Hepatocyte (in vitro differentiated cells): ENCODE results near the gene ANKRD66. TPM values are rescaled to one million over a fixed set of nuclear protein-coding genes. Genes with fewer than 3 reads are reported as not detected.

ENCODE experiments used
- DNase-seq: peaks from one replicate; pipeline ENCODE4 v3.0.0-alpha.2; 2016; ENCODE audit warnings: low spot score
- H2AFZ ChIP-seq: fragments of 200-600 bp; sonication (generic); 2 replicates; pipeline ENCODE4 v1.6.0; 2016; ENCODE audit warnings: antibody characterized with exemption, mild to moderate bottlenecking
- H3K27ac ChIP-seq: fragments of 200-600 bp; sonication (generic); 2 replicates; pipeline ENCODE4 v1.5.1; 2016; ENCODE audit warnings: mild to moderate bottlenecking
- H3K27me3 ChIP-seq: fragments of 200-600 bp; sonication (generic); 2 replicates; pipeline ENCODE4 v1.6.1; 2016
- H3K36me3 ChIP-seq: fragments of 200-600 bp; sonication (generic); replicated peaks from 2 replicates; pipeline ENCODE4 v1.5.1; 2016; ENCODE audit warnings: low read depth; ENCODE audit not compliant: insufficient read depth
- H3K4me1 ChIP-seq: fragments of 200-600 bp; sonication (generic); 2 replicates; pipeline ENCODE4 v1.5.1; 2016; ENCODE audit warnings: mild to moderate bottlenecking, moderate library complexity; ENCODE audit not compliant: insufficient read depth
- H3K4me2 ChIP-seq: fragments of 200-600 bp; sonication (generic); 2 replicates; pipeline ENCODE4 v1.6.0; 2016
- H3K4me3 ChIP-seq: fragments of 200-600 bp; sonication (generic); 2 replicates; pipeline ENCODE4 v1.5.1; 2016; ENCODE audit warnings: mild to moderate bottlenecking
- H3K79me2 ChIP-seq: fragments of 200-600 bp; sonication (generic); 2 replicates; pipeline ENCODE4 v1.6.0; 2017; ENCODE audit warnings: mild to moderate bottlenecking
- H3K9me2 ChIP-seq: fragments of 200-600 bp; sonication (generic); replicated peaks from 2 replicates; pipeline ENCODE4 v1.6.0; 2017; ENCODE audit warnings: mild to moderate bottlenecking; ENCODE audit not compliant: insufficient read depth
- H3K9me3 ChIP-seq: fragments of 200-600 bp; sonication (generic); 2 replicates; pipeline ENCODE4 v1.5.1; 2016; ENCODE audit warnings: low read depth, mild to moderate bottlenecking
- H4K20me1 ChIP-seq: fragments of 200-600 bp; sonication (generic); 2 replicates; pipeline ENCODE4 v1.6.0; 2016; ENCODE audit warnings: mild to moderate bottlenecking; ENCODE audit not compliant: insufficient read depth, poor library complexity, severe bottlenecking
- CTCF ChIP-seq: fragments of 200-600 bp; sonication (generic); IDR thresholded peaks from 2 replicates; pipeline ENCODE4 v1.5.1; 2016; ENCODE audit warnings: antibody characterized with exemption, mild to moderate bottlenecking; ENCODE audit not compliant: poor library complexity
- EZH2 ChIP-seq: fragments of 200-600 bp; sonication (generic); IDR thresholded peaks from 2 replicates; pipeline ENCODE4 v1.6.1; 2016; ENCODE audit warnings: antibody characterized with exemption, mild to moderate bottlenecking, borderline replicate concordance
- EZH2phosphoT487 ChIP-seq: fragments of 200-600 bp; sonication (generic); IDR thresholded peaks from one replicate; pipeline ENCODE4 v1.6.1; 2018; ENCODE audit warnings: antibody characterized with exemption, mild to moderate bottlenecking, low read depth, moderate library complexity; ENCODE audit not compliant: unreplicated experiment, severe bottlenecking
- WGBS: methylation state at CpG from one replicate; pipeline ENCODE4 v1.1.6; 2016; ENCODE audit warnings: low lambda C conversion rate; ENCODE audit errors: missing lambda C conversion rate; 5-methylcytosine and 5-hydroxymethylcytosine counted together
- polyA plus RNA-seq: library from polyadenylated mRNA; unstranded; fragments of >200 nt; fragmentation: Nextera tagmentation; extraction: Ambion mirVana; gene quantifications from 2 replicates; pipeline ENCODE4 v1.2.1, GENCODE V29; 2016
- total RNA-seq: library from RNA; depleted of rRNA; stranded (reverse); fragments of >200 nt; gene quantifications from 2 replicates; pipeline ENCODE4 v1.2.3, GENCODE V29; 2014

The ANKRD66 gene
- total and polyA plus RNA-seq, 2 experiments from 2014 or later, result not detected

GRCh38 chr6:46711491-46711890 lies 35.2 kb upstream of the ANKRD66 start:
- WGBS, result 96% methylated on average over 1 of the region's 1 CpG
- TF ChIP-seq EZH2 (no peak), CTCF (no peak), EZH2phosphoT487 (no peak)
- no peak overlapping the region for H3K27ac ChIP-seq
- no peak for DNase-seq
- H2AFZ ChIP-seq, result no peak overlapping the region
- no peaks in the 10 kb centered on the region for H4K20me1 ChIP-seq
- no peak overlapping the region for H3K4me3 ChIP-seq
- no peak overlapping the region for H3K4me2 ChIP-seq
- no peaks in the 10 kb centered on the region for H3K27me3 ChIP-seq
- no peaks in the 10 kb centered on the region for H3K36me3 ChIP-seq
- H3K4me1 ChIP-seq, result no peaks in the 10 kb centered on the region
- no peaks in the 10 kb centered on the region for H3K9me2 ChIP-seq
- no peaks in the 10 kb centered on the region for H3K9me3 ChIP-seq
- H3K79me2 ChIP-seq, result no peaks in the 10 kb centered on the region

GRCh38 chr6:46715141-46715540 lies 31.6 kb upstream of the ANKRD66 start:
- Histone ChIP-seq H3K9me2 (no peaks in the 10 kb centered on the region), H2AFZ (no peak overlapping the region), H3K79me2 (no peaks in the 10 kb centered on the region), H4K20me1 (no peaks in the 10 kb centered on the region), H3K4me2 (no peak overlapping the region), H3K27me3 (peaks cover 4% of the 10 kb centered on the region), H3K27ac (no peak overlapping the region), H3K9me3 (no peaks in the 10 kb centered on the region), H3K4me1 (no peaks in the 10 kb centered on the region), H3K36me3 (no peaks in the 10 kb centered on the region), H3K4me3 (no peak overlapping the region)
- TF ChIP-seq CTCF (no peak), EZH2phosphoT487 (no peak), EZH2 (no peak)
- DNase-seq, result no peak

GRCh38 chr6:46719099-46719498 lies 27.6 kb upstream of the ANKRD66 start:
- H3K9me2 ChIP-seq, result no peaks in the 10 kb centered on the region
- no peaks in the 10 kb centered on the region for H4K20me1 ChIP-seq
- H3K4me3 ChIP-seq, result no peak overlapping the region
- H3K36me3 ChIP-seq, result no peaks in the 10 kb centered on the region
- no peaks in the 10 kb centered on the region for H3K9me3 ChIP-seq
- H3K27me3 ChIP-seq, result peaks cover 12% of the 10 kb centered on the region
- H2AFZ ChIP-seq, result no peak overlapping the region
- DNase-seq, result peak; percentile 7
- no peaks in the 10 kb centered on the region for H3K4me1 ChIP-seq
- H3K4me2 ChIP-seq, result no peak overlapping the region
- TF ChIP-seq EZH2phosphoT487 (no peak), CTCF (no peak), EZH2 (no peak)
- no peaks in the 10 kb centered on the region for H3K79me2 ChIP-seq
- WGBS, result 53% methylated on average over 1 of the region's 1 CpG
- H3K27ac ChIP-seq, result no peak overlapping the region

- H3K4me3 ChIP-seq, result no peak overlapping the region
- WGBS, result 88% methylated on average over 1 of the region's 1 CpG
- no peak overlapping the region for H3K4me2 ChIP-seq
- H3K9me2 ChIP-seq, result no peaks in the 10 kb centered on the region
- TF ChIP-seq EZH2phosphoT487 (no peak), EZH2 (no peak), CTCF (no peak)
- no peak for DNase-seq
- H3K79me2 ChIP-seq, result no peaks in the 10 kb centered on the region
- H3K27me3 ChIP-seq, result peaks cover 14% of the 10 kb centered on the region
- H3K4me1 ChIP-seq, result no peaks in the 10 kb centered on the region
- no peaks in the 10 kb centered on the region for H3K36me3 ChIP-seq
- no peaks in the 10 kb centered on the region for H3K9me3 ChIP-seq
- H4K20me1 ChIP-seq, result no peaks in the 10 kb centered on the region
- no peak overlapping the region for H2AFZ ChIP-seq
- H3K27ac ChIP-seq, result no peak overlapping the region
These were observed 26.3 kb upstream of the ANKRD66 start for GRCh38 chr6:46720401-46720800.
